Neural crest cell (in vitro differentiated cells): Measurements from ENCODE around the gene IL36G. TPM values are rescaled to one million over a fixed set of nuclear protein-coding genes. Genes with fewer than 3 reads are reported as not detected.

Experiments
- DNase-seq: peaks from one replicate; pipeline ENCODE4 v3.0.0; 2021; ENCODE audit warnings: low read depth, mixed read lengths, low spot score
- H3K27ac Mint-ChIP-seq: one replicate; pipeline ENCODE4 v1.8.0; 2021; ENCODE audit warnings: mild to moderate bottlenecking, mixed read lengths; ENCODE audit not compliant: unreplicated experiment
- H3K27me3 Mint-ChIP-seq: 2 replicates; pipeline ENCODE4 v1.8.0; 2021; ENCODE audit warnings: low read depth, mild to moderate bottlenecking, mixed read lengths
- H3K36me3 Mint-ChIP-seq: 2 replicates; pipeline ENCODE4 v1.8.0; 2021; ENCODE audit warnings: low read depth, mild to moderate bottlenecking, mixed read lengths
- H3K4me1 Mint-ChIP-seq: 2 replicates; pipeline ENCODE4 v1.8.0; 2021; ENCODE audit warnings: mixed read lengths
- H3K4me3 Mint-ChIP-seq: one replicate; pipeline ENCODE4 v1.8.0; 2021; ENCODE audit warnings: mild to moderate bottlenecking, mixed read lengths
- H3K9me3 Mint-ChIP-seq: 2 replicates; pipeline ENCODE4 v1.8.0; 2021; ENCODE audit warnings: mixed read lengths
- total RNA-seq: library from RNA; stranded (reverse); gene quantifications from 2 replicates; pipeline ENCODE4 v1.2.1, GENCODE V29; 2021
- TF ChIP-seq, protein P1 (sequence below): fragments of 200-600 bp; sonication (generic); conservative IDR thresholded peaks from 2 replicates; pipeline ENCODE4 v1.5.0; 2021; ENCODE audit warnings: antibody characterized with exemption, mild to moderate bottlenecking

The IL36G gene
- total RNA-seq, 1 donor from 2014 or later: not detected

DNA sequence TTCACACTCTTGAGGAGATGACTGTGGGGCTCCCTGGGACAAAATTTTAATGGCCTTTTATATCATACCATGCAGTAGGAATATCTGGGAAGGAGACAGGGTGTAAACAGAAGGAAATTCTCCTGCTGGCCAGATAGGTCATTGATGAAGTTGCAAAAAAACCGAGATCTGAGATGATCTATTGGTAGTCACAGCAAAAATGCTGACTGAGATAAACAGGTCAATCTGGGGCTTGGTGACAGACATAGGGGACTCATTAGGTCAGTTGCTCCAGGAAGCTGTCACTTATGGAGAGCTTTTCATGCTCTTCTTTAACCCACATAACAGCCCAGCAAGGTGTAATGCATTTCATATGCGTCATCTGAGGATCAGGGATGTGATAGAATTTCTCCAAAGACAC is 24.9 kb downstream of the IL36G start:
- no peak overlapping the region for H3K27ac Mint-ChIP-seq
- TF ChIP-seq, protein P1, sequence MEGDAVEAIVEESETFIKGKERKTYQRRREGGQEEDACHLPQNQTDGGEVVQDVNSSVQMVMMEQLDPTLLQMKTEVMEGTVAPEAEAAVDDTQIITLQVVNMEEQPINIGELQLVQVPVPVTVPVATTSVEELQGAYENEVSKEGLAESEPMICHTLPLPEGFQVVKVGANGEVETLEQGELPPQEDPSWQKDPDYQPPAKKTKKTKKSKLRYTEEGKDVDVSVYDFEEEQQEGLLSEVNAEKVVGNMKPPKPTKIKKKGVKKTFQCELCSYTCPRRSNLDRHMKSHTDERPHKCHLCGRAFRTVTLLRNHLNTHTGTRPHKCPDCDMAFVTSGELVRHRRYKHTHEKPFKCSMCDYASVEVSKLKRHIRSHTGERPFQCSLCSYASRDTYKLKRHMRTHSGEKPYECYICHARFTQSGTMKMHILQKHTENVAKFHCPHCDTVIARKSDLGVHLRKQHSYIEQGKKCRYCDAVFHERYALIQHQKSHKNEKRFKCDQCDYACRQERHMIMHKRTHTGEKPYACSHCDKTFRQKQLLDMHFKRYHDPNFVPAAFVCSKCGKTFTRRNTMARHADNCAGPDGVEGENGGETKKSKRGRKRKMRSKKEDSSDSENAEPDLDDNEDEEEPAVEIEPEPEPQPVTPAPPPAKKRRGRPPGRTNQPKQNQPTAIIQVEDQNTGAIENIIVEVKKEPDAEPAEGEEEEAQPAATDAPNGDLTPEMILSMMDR: no peak

DNA sequence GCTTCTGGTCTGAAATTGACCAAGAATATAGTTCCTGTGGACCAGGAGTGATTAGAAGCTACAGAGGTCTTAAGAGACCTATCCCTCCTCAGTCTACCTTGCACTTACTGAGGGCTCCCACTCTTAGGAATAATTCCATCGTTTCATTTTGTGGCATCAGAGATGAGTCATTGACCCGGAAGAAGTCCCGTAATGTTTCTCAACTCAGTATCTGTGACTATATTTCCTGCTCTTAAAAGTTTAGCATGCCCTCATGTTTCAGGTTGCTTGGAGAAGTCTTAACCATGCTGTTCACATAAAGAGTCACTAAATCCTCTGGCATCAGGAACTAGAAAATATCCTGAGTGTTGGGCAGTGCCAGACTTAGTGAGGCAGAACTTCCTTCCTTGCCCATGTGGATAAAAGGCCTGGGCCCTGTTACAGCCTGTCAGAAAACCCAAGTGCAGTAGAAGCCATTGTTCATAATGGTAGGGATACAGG is 27.3 kb downstream of the IL36G start, which contains the start of gene IL36A:
Gene IL36A, plus strand, starts transcription at position 430 of the 480 bp plus-strand sequence. CDS start 413 bp downstream, outside the sequence.
- H3K27ac Mint-ChIP-seq: peak within 1 kb of the TSS; percentile 39
- peaks cover 21% of the 10 kb centered on the region for H3K27me3 Mint-ChIP-seq
- DNase-seq: no peak
- no peaks in the 10 kb centered on the region for H3K4me1 Mint-ChIP-seq
- peaks cover 10% of the 10 kb centered on the region for H3K36me3 Mint-ChIP-seq
- no peak within 1 kb of the TSS for H3K4me3 Mint-ChIP-seq
- H3K9me3 Mint-ChIP-seq: peaks cover 17% of the 10 kb centered on the region
- TF ChIP-seq, protein P1: no peak

More for the DNA sequence above, 24.9 kb downstream of the IL36G start:
- H3K36me3 Mint-ChIP-seq: peaks cover 10% of the 10 kb centered on the region
- no peak for DNase-seq
- no peak overlapping the region for H3K4me3 Mint-ChIP-seq
- peaks cover 24% of the 10 kb centered on the region for H3K9me3 Mint-ChIP-seq
- no peaks in the 10 kb centered on the region for H3K4me1 Mint-ChIP-seq
- peaks cover 17% of the 10 kb centered on the region for H3K27me3 Mint-ChIP-seq

DNA sequence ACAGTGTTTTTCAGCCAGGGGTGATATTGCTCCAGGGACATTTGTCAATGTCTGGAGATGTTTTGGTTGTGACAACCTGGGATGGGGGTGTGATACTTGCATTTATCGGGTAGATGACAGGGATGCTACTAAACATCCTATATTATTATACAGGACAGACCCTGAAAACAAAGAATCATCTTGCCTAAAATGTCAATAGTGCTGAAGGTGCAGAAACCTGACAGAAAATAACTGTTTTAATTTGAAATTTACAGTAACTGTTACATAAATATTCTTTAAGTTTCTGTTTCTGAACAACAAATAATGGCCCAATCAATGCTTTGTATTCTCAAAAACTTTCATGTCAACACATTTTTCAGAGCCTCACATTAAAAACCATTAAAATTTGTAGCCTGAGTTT is 29.4 kb downstream of the IL36G start:
- peaks cover 23% of the 10 kb centered on the region for H3K27me3 Mint-ChIP-seq
- H3K9me3 Mint-ChIP-seq: peaks cover 2% of the 10 kb centered on the region
- H3K4me1 Mint-ChIP-seq: peaks cover under 1% of the 10 kb centered on the region
- TF ChIP-seq, protein P1: no peak
- H3K36me3 Mint-ChIP-seq: no peaks in the 10 kb centered on the region
- no peak overlapping the region for H3K27ac Mint-ChIP-seq
- H3K4me3 Mint-ChIP-seq: no peak overlapping the region
- no peak for DNase-seq

DNA sequence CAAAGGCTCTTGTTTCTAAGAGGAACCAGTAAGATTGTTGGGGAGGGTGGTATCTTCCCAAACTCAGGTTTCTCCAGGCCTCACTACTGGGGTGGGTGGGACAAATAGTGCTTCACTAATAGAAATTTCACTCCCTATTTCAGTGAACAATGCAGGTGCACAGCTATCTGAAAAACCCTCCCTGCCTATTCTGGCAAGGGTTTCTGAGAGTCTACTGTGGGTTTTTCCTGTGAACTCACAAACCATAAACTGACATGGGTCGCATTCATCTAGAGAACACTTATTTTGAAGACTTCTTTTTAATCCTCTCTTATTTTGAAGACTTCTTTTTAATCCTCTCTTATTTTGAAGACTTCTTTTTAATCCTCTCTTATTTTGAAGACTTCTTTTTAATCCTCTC is 31.8 kb downstream of the IL36G start:
- Mint-ChIP-seq H3K27me3 (peaks cover 23% of the 10 kb centered on the region), H3K4me1 (peaks cover 8% of the 10 kb centered on the region), H3K36me3 (peaks cover 2% of the 10 kb centered on the region), H3K27ac (no peak overlapping the region), H3K9me3 (peaks cover 11% of the 10 kb centered on the region), H3K4me3 (no peak overlapping the region)
- TF ChIP-seq, protein P1: no peak
- DNase-seq: no peak

DNA sequence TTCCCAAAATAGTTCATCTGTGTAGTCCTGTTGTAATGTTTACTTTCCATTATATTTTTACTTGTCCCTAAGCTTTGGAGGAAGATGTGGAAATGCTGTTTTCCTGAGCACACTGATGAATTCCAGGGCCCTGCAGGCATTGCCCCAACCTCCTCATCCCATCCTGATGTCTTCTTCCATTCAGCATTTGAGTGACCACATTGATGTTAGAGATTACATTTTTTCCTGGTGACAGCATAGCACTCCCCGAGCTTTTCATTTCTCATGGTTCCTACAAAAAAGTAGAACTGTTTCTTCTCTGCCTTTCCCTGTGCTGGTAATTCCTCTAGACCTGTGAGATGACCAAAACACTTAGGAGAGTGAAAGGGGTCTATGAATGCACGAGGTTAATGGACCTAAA is 32.3 kb downstream of the IL36G start:
- DNase-seq: no peak
- Mint-ChIP-seq H3K27ac (no peak overlapping the region), H3K4me1 (peaks cover 8% of the 10 kb centered on the region), H3K36me3 (peaks cover 2% of the 10 kb centered on the region), H3K4me3 (no peak overlapping the region), H3K9me3 (peaks cover 13% of the 10 kb centered on the region), H3K27me3 (peaks cover 25% of the 10 kb centered on the region)
- TF ChIP-seq, protein P1: no peak
